NCI-H146 treated with DMSO at 0.1 percent for 48 hours (cell line): ENCODE data around the gene SULT4A1.
"Not testable (repeated sequence)": the region's sequence is repeated elsewhere in the genome, so short reads cannot be mapped to it uniquely, and the experiment has no call there.

Source experiments
- DNase-seq: peaks from one replicate; lab custom pipeline; 2025; ENCODE audit not compliant: unreplicated experiment; lab: John Stamatoyannopoulos, UW

The SULT4A1 gene

DNA sequence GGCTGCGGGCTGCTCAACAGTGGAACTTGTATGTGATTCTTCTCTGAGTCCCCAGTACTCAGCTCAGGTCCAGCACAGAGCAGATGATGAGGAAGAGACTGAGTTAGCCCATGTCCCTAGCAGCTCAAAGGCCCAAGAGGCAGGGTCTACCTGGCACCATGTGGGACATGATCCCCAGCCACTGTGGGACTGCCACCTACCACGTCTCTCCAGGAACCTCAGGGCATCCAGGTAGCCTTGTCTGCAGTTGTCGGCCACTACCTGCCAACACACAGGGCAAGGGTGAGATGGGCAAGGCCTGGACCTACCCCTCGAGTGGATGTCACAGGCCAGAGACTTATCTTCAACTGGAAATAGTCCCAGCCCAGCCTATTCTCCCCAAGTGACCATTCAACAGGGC lies 25.1 kb upstream of the SULT4A1 start:
- DNase-seq = no peak

DNA sequence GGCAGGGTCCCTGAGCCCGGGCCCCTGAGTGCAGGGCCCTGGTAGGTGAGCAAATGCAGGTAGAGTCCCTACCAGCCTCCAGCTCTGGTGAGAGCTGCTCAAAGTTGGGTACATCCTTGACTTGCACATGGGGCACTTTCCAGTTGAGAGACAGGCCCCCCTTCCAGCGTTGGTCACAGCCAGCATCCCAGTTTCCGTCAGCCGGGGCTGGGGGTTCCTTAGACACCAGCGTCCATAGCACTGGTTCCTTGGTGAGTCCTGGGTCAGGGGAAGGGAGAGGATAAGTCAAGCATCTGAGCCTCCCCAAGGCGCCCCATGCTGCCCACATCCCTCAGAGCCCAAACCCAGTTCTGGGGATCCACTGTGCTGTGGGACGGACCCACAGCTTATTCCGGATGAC lies 23.9 kb upstream of the SULT4A1 start:
- no peak for DNase-seq

DNA sequence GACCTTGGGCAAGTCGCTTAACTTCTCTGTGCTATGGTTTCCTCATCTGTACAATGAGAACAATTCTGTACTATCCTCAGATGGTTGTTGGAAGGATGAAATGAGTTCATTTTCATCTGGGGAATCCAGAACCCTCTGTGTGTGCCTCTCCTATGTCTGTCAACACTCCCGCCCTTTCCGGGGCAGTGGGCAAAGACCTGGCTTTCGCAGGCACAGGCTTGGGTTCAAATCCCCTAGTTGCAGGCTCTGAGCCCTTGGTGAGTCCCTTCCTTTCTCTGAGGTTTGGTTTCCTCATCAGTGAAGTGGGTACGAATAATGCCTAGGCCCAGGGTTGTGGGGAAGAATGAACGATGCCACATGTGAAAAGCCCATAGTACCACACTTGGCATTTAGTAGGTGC lies 23.5 kb upstream of the SULT4A1 start:
- DNase-seq = no peak

DNA sequence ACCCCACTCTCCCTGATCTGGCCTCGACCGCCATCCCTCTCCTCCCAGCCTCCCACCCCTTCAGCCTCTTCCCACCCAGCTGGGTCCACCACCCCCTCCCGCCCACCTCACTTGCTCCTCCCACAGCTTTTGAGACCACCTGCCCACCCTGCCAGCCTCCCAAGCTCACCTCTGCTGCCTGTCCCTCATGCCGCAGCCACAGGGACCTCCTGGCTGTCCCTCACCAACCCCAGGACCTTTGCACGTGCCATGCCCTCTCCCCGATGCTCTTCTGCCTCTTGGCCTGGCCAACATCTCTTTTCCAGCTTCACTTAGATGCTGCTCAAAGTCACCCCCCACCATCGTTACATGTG lies 23.0 kb upstream of the SULT4A1 start:
- DNase-seq = no peak

DNA sequence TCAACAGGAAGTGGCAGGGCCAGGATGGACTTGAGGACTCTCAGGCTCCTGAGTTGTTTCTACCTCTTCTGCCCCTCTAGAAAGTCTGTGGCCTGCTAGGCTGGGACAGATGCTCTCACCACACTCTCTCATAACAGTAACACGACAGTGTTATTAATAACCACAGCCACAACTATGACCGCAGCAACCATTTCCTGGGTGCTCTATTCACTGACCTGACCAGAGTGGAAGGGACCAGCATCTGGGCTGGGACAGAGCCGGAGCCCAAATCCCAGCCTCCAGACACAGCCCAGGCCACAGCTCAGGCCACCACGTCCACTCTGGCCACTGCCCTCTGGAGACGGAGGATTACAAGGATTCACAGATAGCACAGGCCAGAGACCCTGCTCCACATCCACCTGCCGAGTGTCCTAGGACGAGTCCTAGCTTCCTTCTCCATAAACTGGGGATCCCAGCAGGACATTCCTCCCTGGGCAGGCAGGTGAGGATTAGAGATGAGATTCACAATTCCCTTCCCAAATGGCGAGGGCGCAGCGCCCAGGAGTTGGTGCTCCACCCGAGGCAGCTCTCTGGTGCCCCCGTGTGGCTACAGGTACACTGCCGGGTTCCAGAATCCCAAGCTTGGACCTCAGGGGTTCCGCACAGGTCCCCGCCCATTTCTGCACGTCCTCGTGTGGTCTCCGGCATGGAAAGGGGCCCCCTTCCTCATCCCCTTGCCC lies 22.4 kb upstream of the SULT4A1 start:
- DNase-seq = no peak

DNA sequence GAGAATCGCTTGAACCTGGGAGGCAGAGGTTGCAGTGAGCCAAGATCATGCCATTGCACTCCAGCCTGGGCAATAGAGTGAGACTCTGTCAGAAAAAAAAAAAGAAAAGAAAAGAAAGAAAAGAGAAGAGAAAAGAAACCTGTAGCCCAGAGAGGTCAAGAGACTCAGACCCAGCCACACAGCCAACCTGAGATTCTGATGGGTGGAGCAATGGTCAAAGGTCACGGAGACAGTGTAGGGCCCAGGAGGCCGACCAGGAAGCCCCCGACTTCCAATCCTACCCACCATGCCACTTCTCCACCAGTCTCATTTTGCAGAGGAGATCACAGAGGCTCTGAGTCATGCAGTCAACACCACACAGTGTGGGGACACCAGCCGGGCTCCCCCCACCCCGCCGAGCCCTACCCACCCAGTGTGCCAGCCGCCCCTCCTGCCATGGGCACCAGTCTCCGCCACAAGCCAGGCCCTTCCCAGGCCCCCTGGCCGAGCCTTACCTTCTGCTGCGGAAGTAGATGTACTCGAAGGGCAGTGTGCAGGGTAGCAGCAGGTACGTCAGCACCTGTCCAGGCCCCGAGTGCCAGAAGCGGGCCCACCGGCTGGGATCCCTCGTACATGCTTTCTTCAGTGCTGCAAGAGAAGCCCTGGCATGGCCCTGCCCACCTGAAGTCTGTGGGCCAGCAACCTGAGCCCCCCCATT lies 21.6 kb upstream of the SULT4A1 start:
- DNase-seq = no peak

DNA sequence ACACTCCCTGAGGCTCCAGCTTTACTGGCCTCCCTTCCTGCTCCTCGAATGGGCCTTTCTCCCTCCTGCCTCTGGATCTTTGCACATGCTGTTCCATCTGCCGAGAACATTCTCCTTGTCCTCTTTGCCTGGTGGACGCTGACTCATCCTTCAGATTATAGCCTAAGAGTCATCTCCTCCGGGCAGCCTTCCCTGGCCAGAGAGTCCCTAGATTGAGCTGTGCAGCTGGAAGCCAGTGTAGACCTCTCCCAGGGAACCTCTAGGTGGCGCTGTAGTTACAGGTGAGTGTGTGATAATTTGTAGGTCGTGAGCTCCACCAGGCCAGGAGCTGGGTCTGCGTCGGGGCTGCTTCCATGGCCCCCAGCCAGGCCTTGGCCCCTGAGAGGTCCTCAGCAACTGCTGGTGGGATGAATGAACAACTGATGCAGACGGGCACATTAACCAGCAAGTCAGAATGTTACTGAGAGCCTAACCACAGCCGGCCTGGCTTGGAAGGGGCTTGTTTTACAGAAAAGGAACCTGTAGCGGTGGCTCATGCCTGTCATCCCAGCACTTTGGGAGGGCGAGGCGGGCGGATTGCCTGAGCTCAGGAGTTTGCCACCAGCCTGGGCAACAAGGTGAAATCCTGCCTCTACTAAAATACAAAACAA lies 20.8 kb upstream of the SULT4A1 start:
- peak; percentile 38 for DNase-seq

DNA sequence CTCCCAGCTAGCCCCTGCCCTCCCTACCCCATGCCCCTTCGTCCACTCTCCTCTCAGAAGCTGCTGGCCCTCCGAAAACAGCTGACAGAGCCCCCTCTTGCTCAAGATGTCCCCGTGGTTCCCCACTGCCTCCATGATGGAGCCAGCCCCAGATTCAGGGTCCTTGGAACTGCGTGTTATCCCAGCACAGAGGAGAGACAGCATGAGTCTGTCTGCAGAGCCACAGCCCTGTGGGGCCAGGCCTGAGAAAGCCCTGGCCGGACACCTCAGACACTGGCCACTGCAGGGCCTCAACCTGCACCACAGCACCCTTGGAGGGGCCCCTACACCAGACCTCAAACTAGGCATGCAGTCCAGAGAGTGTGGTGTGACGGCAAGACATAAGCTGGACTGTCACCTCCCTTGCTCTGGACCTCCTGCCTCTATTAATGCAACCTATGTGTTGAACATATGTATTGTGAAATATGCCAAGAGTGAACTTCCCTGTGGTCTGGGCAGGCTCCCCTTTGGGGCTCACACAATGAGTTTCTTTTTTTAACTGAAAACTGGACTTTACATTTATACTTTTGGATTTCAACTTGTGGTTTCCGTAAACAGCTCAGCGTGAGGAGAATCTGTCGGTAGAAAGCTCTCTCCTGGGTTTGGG lies 19.9 kb upstream of the SULT4A1 start:
- no peak for DNase-seq

DNA sequence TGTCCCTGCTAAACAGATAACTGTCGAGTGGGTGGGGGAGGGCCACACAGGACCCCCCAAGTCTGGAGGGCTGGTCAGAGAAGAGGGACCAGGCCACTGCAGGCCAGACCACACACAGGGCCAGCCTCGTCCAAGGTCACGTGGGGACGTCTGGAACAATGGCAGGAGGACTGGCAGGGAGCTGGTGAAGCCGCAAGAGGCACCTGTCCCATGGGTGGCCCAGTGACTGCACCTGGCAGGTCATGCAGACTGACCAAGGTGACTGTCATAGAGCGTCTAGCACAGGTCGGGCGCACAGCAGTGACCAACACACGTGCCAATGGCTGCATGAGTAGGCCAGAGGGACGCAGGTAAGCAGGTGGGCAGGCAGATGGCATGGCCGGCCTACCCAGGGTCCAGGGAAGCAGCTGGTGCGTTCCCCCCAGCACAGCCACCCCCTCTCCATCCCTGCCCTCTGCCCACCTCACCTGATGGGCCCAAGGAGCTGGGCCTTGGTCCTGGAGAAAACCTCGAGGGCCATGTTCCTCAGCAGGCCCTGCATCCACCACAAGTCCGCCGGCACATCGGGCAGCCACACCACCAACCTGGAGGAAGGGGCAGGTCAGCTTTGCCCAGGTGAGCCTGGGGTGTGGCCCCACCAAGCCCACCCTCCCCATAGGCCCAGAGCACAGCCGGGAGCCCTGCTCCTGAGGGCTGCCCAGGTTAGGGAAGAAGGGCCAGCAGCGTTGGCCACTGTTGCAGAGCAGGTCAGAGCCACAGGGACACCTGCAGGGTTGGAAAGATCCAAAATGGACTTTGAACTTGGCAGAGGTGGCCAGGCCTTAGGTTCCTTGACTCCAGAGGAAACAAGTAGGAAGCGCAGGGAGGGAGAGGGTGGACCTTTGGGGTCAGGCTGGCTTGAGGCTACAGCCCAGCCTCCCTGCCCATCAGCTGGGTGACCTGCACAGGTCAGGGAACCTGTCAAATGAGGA lies 19.1 kb upstream of the SULT4A1 start:
- no peak for DNase-seq

DNA sequence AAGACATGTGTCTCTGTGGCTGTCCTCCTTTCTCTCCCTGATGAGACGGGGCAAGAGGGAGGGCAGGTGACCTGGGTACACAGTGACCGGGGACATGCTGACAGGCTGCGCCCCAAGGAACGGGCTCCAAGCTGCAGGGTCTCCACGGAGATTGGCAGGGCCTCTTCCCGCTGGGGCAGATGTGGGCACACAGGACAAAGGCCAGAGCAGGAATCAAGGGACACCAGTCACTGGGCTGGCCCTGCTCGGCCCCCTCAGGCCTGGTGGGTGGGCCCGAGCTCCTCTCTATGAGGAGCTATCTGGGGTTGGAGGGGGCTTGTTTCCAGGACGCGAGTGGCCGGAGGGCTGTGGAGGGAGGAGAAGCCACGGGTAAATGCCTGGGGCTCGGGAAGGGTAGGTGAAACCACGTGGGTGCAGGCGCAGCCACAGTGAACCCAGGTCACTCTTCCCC lies 18.3 kb upstream of the SULT4A1 start:
- DNase-seq = no peak

DNA sequence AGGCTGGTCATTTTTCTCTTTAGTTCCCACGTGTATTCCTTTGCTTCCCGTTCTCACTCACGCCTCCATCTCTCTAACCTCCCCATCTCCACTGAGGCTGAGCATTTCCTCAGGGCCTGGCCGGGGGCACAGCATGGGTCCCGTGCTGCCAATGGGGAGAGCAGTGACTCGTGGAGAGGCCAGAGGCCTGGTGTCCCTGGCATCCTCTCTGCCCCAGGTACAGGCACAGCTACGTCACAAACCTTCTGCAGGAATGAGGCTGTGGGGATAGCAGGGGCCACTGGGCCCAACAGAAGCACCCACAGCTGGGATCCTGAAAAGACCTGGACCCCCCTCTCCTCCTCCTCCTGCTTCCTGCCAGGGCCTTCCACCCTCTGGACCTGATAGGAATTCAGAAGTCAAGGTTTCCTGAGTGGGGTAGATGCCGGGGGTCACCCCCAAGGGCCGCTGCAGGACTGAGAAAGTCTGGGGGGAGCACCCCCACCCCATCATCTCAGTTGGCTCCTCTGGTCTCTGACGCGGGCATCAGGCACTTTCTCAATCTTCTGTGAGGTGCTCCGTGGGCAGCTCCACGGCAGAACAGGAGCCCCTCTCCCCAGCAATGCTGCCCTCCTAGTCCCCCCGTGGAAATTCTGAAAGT lies 17.7 kb upstream of the SULT4A1 start:
- DNase-seq = no peak

DNA sequence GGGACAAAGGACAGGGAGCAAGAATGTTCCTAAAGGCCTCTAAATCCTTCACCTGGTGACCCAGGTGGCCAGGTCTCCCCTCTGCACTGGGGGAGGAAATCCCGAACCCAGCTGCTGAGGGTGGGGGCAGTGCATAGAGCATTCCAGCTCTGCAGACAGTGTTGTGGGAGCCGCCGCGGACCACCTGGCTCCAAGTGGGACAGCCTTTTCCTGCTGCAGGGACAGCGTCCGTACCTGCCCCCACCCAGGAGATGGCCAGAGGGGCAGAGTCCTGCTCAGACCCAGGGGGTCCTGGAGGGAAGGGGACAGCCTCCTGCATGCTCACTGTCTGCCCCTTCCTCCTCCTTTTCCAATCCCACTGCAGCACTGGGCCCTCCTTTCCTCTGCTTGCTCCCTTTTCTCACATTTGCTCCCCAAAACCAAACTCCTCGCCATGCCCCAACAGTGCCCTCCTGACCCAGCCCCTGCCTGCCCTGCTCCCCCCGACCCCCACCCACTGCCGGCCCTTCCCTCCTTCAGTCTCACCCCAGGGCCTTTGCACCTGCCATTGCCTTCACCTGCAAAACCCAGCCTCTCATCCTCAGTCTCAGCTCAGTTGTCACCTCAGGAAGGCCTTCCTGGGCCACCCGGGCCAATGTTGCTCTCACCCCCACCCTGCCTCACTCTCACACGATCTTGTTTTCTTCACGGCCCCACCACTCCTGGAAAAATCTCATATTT lies 16.7 kb upstream of the SULT4A1 start:
- DNase-seq = no peak

DNA sequence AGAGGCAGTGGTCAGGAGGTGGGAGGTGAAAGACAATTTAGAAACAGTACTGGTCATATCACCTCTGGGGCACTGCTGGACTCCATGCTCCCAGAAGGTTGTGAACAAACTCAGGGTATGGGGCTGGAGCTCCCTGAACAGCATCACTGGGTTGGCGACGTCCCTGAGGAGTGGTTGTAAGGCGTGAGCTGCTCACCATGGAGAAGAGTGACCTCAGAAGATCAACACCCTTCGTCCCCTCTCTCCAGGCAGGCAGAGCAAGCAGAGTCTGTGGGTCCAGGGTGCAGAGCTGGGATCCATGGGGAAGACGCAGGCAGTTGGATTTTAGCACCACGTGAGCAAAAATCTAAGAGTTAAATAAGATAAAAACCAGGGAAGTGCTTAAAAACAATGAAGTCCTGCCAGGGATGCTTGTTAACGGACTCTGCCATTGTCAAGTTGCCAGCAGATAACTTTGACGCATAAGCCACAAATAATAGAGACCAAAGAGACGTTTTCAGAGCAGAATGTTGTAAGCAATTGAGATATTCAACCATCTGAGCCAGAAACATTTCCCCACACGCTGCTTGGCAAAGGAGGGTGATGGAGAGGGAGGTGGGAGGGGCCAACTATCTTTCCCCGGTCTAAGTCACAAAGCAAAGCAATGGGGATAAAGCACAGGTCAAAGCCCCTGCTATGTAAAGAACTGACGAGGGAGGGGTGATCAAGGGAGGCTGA lies 15.9 kb upstream of the SULT4A1 start:
- no peak for DNase-seq

DNA sequence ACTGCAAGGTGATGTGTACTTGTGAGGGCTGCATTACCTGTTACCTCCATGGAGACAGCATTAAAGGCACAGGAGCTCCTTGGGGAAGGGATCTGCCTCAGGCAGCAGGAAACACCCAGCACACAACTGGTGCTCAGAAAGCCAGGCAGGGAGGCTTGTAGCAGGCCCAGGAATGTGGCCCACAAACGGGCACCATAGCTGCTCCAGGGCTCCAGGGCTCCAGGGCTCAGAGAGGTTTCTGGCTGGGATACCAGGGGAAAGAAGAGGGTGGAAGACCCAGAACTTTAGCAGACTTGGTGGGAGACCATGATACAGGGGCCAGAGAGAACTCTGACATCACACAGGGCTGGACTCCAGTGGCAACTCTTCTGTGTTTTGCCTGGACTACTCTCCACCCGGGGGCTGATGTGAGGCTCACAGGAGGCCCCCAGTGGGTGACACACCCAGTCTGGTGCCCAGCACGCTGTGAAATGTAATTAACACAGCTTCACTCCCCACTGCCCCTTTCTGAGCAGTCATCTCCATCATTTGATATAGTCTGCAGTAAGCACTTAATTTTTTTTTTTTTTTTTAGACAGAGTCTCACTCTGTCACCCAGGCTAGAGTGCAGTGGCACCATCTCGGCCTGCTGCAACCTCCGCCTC lies 14.7 kb upstream of the SULT4A1 start:
- DNase-seq = no peak

DNA sequence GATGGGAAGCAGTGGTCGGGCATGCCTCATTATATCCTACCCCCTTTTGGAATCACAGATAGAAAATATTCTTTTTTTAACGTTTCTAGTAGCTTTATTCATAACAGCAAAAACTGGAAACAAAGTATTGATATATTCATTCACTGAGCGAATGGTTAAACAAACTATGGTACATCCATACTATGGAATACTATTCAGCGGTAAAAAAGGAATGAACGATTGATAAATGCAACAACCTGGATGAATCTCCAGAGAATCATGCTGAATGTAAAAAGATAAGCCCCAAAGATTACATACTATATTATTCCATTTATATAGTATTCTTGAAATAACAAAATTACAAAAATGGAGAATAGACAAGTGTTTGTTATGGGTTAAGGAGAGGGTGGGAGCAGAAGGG lies 7.5 kb upstream of the SULT4A1 start:
- no peak for DNase-seq

DNA sequence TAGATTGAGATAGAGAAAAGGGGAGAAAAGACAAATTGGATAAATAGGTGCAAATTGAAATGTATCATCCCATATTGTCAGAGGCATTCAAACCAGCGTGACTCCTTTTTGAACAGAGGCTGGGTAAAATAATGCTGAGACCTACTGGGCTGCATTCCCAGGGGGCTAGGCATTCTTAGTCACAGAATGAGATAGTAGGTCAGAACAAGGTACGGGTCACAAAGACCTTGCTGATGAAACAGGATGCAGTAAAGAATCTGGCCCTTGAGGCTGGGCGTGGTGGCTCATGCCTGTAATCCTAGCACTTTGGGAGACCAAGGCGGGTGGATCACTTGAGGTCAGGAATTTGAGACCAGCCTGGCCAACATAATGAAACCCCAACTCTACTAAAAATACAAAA lies 6.7 kb upstream of the SULT4A1 start:
- DNase-seq = not testable (repeated sequence)

DNA sequence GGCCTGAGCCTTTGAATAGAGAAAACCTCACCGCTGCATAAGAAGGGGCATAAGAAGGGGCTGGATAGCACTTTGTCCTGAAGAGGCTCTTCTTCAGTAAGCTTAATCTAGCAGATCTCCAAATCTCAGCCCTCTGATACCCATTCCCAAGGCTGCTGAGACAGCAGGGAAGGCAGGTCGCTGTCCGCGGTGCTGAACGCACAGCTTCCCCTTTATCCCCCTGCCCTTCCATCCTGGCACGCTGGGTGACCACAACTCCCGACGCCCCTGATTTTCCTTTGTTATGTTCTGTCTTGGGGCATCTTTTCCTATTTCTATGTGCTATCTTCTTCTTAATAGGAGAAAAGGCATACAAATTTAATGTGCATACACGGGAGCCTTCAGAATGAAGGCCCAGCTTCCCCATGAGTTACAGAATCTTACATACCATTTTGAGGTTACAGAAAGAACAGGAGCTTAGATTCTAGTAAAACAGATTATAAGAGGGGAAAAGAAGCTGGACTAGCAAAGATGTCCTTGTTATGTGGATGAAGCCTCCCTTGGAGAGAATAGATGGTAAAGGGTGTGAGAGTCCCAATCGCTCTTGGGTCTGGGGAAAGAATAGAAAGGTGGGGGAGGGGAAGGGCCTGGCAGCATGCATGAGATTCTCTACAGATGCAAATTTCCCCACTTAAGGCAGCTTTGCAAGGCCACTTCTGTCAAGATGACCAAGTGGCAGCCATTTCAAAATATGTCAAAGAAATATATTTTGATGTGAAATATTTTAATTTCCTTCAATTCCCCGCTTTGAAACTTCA lies 5.7 kb upstream of the SULT4A1 start:
- no peak for DNase-seq

DNA sequence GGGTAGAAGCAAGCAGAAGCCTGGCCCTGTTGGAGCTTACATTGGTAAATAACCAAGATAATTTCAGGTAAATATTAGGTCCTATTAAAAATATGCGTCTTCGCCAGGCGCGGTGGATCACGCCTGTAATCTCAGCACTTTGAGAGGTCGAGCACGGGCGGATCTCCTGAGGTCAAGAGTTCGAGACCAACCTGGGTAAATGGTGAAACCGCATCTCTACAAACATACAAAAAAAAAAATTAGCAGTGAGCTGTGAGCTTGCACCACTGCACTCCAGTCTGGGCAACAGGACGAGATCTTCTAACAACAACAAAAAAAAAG lies 529 bp upstream of the SULT4A1 start:
- DNase-seq = no peak
